GM12892 (cell line): Measurements from ENCODE around the gene KIFAP3.
A peak's percentile ranks its signal among the peaks of the same experiment; 100 is the strongest.
"Not testable (repeated sequence)": the region's sequence is repeated elsewhere in the genome, so short reads cannot be mapped to it uniquely, and the experiment has no call there.

ENCODE experiments used
- DNase-seq: peaks from one replicate; pipeline ENCODE4 v3.0.0; 2011; ENCODE audit not compliant: insufficient read length
- FAIRE-seq: peaks from 2 replicates; lab custom pipeline; 2011; peaks lifted over from hg19 to GRCh38; lab: Jason Lieb, UNC
- POLR2A ChIP-seq: IDR thresholded peaks from 2 replicates; pipeline ENCODE4 v1.6.1; 2011; ENCODE audit warnings: low read depth, low read length, control low read depth
- POLR2AphosphoS5 ChIP-seq: IDR thresholded peaks from 2 replicates; pipeline ENCODE4 v1.6.1; 2011; ENCODE audit warnings: low read depth, low read length, control low read depth
- TAF1 ChIP-seq: IDR thresholded peaks from 2 replicates; pipeline ENCODE4 v1.6.1; 2011; ENCODE audit warnings: low read depth, mild to moderate bottlenecking, control low read depth, low read length, borderline replicate concordance

KIFAP3 gene

GRCh38 chr1:169928438-169929209 lies 145.9 kb downstream of the KIFAP3 start:
- FAIRE-seq (peak; percentile 71), DNase-seq (no peak)
- TF ChIP-seq POLR2A (no peak), POLR2AphosphoS5 (no peak), TAF1 (no peak)

- no peak for FAIRE-seq
- DNase-seq, result no peak
- TF ChIP-seq POLR2AphosphoS5 (no peak), POLR2A (no peak), TAF1 (no peak)
These were observed 148.7 kb downstream of the KIFAP3 start for GRCh38 chr1:169925505-169926482.

DNA sequence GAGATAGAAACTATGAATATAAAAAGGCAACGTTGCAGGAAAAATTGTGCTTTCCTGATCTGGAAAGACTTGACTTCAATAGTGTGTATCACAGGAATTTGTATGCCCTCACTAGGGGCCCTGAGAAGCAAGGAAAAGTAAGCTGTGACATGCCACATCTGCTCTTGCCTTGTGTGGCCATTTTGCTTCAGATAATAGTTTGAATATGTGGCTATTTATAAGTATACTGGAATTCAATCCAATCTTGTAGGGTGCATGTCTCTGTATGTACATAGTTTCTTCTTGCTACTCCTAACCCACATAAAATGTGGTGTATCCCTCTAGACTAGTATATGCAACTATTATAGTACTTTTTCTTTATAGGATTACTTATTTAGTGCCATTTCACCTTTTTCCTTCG lies 149.7 kb downstream of the KIFAP3 start:
- FAIRE-seq (no peak), DNase-seq (no peak)
- TF ChIP-seq TAF1 (no peak), POLR2AphosphoS5 (no peak), POLR2A (no peak)

DNA sequence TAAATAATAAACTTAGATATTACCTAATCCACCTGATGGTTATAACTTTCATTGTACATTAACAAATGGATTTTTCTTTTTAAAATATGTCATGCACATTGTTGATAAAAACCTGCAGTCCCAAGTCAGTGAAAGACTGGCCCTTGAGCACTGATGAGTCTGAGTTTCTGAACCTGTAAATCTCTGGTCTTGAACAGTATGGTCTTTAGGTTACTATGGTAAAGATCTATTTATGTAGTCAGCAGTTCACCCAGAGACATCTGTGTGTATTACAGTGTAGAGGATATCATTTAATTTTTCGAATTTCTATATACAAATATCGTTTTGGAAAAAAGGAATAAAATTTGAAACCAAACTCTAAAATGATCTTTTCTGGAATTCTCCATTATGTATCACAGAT lies 150.4 kb downstream of the KIFAP3 start:
- no peak for FAIRE-seq
- DNase-seq, result no peak
- TF ChIP-seq POLR2AphosphoS5 (no peak), TAF1 (no peak), POLR2A (no peak)

- DNase-seq (no peak), FAIRE-seq (no peak)
- TF ChIP-seq POLR2A, result no peak
- TF ChIP-seq TAF1, result no peak
- TF ChIP-seq POLR2AphosphoS5, result no peak
These were observed 153.4 kb downstream of the KIFAP3 start for GRCh38 chr1:169921080-169921479.

GRCh38 chr1:169918927-169919326 lies 155.6 kb downstream of the KIFAP3 start:
- DNase-seq (no peak), FAIRE-seq (no peak)
- TF ChIP-seq TAF1 (no peak), POLR2A (no peak), POLR2AphosphoS5 (no peak)

DNA sequence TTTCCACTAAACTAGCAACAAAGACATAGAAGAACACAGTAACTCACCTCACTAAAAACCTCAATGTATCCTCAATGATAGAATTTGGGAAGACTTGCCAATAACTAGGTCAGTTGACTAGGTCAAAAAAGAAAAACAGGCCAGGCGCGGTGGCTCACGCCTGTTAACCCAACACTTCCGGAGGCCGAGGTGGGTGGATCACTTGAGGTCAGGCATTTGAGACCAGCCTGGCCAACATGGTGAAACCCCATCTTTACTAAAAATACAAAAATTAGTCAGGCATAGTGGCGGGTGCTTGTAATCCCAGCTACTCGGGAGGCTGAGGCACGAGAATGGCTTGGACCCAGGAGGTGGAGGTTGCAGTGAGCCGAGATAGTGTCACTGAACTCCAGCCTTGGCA lies 156.3 kb downstream of the KIFAP3 start:
- FAIRE-seq, DNase-seq: not testable (repeated sequence)

GRCh38 chr1:169915150-169915549 lies 159.3 kb downstream of the KIFAP3 start:
- no peak for DNase-seq
- FAIRE-seq, result no peak
- TF ChIP-seq TAF1 (no peak), POLR2AphosphoS5 (no peak), POLR2A (no peak)

GRCh38 chr1:169914531-169914930 lies 160.0 kb downstream of the KIFAP3 start:
- no peak for DNase-seq
- no peak for FAIRE-seq
- TF ChIP-seq POLR2A, result no peak
- no peak for TF ChIP-seq POLR2AphosphoS5
- TF ChIP-seq TAF1, result no peak

DNA sequence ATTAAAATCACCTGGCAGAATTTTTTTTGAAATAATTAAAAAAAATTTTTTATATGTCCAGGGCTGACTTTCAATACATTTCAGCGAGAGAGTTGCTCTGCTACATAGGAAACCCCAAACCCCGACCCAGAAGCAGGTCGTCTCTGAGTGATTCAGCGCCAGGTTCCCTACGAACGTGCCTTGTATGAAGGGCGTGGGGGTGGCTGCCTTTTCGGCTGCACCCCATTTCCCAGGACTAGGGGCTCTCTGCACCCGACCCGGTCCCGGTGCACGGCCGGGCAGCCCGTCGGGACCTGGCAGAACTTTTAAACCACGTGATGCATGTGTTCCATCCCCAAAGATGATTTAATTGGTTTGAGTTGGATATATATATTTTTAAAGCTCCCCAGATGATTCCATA lies 165.0 kb downstream of the KIFAP3 start:
- no peak for FAIRE-seq
- no peak for DNase-seq
- TF ChIP-seq TAF1, result no peak
- TF ChIP-seq POLR2AphosphoS5, result no peak
- no peak for TF ChIP-seq POLR2A

- TF ChIP-seq TAF1 (no peak), POLR2A (no peak), POLR2AphosphoS5 (no peak)
- DNase-seq (no peak), FAIRE-seq (no peak)
These were observed 167.6 kb downstream of the KIFAP3 start for GRCh38 chr1:169906938-169907337.
